Stimulated activated CD4-positive, alpha-beta T cell treated with anti-CD3 and anti-CD28 coated beads, Interleukin-12 subunit alpha, Interleukin-12 subunit beta, amount 100 ng/mL, for 24 hours (primary cell): Measurements from ENCODE around the gene PIGV.

ENCODE experiments used
- DNase-seq, 2 experiments: peaks; one replicate each; pipeline ENCODE4 v3.0.0-alpha.2; 2020; ENCODE audit warnings: low read depth in 2 of 2

Gene PIGV

DNA sequence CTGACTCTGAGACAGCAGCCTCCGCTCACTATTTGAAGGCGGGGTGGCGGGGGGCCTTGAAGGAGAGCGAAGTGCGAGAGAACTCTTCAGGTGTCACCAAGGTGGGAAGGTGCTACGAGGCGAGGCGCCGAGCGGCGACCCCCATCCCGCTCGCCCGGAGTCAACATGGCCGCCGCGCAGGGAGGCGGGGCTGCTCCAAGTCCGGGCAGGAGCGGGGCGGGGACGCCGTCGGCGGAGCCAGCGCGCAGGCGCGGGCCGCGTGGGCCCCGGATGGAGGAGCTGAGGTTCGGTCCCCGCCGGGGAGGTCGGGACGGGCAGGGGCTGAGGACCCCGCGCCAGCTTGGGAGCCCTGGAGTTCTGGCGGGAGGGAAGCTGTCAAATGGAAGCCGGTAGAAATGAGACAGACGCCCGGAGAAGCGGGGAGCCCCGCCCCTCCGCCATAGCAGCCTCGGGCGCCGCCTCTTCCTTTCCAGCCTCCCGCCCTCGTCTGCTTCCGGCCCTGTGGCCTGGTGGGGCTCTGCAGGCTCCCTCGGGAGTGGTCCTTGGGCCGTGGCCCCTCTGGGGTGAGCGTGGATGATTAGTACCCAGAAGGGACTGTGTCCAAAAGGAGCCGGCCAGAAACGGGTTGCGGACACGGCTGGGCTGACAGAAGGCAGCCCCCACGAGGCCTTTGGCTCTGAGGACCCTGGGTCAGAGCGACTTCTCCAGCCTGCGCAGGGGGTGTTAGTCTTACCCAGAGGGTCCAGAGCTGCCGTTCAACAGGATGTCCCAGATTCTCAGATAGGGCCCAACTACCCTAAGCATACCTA is at the start of gene PIGV:
Gene PIGV, plus strand, starts transcription at position 245 of the 809 bp plus-strand sequence. CDS start 2,866 bp downstream, outside the sequence.
- peak; percentile 80 to 81 for DNase-seq

DNA sequence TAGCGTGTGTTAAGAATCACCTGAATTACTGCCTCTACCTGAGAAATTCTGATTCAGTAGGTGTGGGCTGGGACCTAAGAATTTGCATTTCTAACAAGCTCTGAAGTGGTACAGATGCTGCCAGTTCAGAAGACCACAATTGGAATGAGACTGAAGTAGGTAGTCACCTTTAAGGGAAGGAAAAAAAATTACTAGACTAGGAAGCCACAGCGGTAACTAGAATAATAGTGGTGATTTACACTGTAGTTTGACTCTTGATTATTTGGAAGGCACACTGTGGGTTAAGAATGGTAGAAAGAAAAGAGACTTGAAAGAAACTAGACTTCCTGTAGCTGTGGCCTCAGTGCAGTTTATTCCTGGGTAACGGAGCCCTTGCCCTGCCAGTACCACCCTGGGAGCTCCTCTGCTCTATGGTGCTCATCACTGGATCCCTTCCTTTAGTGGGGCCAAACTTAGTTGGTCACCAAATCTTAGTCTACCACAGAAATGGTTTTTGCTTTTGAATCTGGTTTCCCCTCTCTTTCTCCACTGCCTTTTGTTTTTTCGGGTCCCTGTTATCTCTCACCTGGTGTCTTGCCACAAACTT is 48.3 kb upstream of the PIGV start:
- no peak for DNase-seq

DNA sequence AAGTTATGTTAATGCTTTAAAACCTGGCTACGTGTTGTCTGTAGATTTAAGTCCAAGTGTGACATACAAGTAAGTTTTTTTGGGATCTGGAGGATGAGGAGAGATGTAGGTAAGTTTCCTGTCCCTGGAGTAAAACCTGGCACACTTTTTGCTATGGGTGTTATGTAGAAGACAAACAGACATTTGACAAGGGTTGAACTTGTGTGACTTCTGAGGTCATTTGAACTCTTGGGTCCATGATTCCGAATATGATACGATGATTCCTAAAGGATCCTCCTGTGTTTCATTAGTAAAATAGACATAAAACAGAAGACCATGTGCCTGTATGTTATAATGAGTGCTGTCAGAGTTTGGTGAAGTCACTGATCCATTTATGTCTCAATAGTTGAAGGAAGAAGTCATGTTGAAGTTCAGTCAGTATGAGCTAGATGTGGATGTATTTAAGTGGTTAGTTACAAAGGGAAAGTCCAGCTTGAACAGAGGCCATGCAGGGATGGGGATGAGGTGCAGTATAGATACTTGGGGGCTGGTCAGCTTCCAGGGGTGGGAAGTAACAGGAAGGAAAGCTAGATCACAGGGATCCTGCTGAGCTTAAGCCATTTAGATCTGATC is 47.6 kb upstream of the PIGV start:
- DNase-seq: no peak

DNA sequence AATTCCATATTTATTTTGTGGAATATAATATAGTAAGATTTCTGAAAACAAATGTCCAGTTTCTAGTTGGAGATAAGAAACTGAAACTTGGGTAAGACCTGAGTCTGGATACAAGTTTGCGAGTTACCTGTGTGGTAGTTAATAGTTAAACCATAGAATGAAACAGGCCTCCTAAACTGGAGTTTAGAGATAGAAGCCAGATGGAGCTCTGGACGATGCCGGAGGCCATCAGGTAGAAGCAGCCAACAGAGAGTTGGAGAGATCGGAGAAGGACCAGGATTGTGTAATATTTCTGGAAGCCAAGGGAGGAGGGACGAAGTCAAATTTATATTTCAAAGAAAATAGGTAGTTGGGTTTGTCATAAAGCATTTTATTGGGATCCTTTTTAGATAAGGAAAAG is 46.8 kb upstream of the PIGV start:
- DNase-seq: no peak

DNA sequence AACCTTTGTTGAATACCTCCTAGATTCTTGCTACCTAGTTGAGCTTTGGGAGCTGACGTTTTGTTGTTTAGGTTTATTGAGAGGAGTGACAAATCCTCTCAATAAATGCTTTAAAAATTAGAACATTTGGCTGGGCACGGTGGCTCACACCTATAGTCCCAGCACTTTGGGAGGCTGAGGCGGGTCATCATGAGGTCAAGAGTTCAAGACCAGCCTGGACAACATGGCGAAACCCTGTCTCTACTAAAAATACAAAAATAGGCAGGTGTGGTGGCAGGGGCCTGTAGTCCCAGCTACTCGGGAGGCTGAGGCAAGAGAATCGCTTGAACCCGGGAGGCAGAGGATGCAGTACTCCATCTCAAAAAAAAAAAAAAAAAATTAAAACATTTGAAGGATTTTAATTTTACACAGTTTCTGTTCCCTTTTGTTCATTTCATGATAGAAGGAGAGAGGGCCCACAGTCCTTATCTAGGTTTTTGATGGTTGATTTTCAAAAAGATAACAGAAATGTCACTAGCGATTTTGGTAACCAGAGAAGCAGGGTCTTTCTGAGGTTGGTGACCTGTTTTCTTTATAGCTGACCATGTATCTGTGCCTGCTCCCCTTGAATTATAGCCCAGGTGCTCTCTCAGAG is 44.2 kb upstream of the PIGV start:
- no peak for DNase-seq

DNA sequence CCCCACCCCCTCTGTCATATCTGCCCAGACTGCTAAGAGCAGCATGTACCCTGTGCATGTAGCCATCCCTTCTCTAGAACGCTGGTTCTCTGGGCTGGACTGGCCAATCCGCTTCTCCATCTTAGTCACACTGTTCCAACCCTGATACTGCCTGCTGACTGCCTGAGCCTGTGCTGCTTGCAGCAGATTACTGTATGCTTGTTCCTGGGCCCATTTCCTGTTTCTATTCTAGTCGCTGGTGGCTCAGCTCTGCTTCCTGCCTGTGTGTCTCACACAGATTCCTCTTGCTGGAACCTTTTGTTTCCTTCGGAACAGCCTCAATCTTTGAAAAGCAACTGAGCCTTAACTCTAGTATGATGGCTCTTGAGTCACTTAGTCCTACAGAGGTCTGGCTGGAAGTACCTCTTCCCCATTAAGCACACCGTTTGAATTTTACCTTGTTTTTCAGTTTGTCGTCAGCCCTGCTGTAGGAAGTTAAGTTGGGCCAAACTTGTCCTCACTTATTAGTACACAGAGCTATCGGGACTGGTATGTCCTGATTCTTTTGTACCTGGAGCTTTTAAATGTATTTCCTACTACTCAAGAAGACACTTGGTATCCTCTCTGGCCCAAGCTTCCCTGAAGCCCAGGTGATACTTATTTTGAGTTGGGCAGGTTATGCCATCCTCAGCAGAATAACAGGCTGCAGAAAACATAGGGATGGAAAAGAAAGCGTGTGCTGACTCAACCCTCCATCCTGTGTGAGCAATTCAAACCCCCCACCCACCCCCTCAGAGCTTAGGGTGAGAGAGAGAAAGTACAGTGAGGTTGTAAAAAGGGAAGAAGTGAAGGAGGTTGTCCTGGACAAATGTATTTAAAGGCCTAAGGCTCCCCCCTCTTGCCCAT is 43.4 kb upstream of the PIGV start:
- peak; percentile 67 to 70 for DNase-seq

DNA sequence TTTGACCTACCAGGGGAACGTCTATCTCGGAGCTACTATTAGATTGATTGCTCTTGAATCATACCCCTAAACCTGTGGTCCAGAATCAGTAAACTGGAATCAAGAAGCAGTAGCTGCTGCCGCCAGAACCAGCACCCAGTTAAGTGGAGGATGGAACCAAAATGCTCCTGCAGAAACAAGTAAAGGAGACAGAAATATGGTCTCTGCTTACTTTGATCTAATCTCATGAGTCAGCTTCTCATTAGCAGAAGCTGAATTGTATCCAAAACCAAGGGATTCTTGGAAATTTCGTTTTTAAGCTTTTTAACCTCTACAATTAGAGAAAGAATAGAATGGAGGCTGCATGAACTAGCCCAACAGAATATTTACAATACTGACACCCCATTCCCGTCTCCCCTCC is 42.6 kb upstream of the PIGV start:
- DNase-seq: no peak

DNA sequence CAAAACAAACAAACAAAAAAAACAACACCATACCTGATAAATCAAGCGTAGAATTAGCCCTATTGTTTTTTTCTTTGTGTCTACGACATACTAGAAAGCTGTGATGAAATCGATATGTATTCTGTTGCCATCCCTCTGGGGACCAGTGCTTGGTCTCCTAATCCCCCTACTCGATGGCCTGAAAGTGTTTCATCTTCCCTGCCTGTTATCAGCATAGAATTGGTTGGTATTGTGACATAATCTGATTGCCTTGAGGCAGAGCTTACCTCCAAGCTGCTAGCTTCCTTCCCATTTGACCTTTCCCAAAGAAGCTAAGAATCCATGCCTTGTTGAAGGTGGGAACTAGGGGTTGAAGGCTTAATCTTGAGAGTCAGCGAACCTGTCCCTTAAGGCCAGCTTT is 40.7 kb upstream of the PIGV start:
- DNase-seq: no peak

DNA sequence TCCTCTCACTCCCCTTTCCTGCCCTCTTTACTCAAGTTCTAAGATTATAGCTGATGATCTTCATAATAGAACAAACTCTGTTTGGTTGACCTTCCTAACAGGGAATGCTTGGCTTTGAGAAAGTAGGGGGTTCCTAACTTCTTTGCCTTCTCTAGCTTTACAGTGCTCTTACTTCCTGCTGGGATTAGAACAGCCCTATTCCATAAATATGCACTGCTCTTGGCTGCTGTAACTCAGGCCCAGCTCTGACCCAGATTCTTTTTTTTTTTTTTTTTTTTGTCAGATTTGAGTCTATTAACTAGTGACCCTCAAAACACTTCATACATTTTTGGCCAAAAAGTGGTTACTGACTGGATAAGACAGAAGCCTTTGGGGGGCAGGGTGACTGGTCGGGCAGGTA is 39.4 kb upstream of the PIGV start:
- no peak for DNase-seq

DNA sequence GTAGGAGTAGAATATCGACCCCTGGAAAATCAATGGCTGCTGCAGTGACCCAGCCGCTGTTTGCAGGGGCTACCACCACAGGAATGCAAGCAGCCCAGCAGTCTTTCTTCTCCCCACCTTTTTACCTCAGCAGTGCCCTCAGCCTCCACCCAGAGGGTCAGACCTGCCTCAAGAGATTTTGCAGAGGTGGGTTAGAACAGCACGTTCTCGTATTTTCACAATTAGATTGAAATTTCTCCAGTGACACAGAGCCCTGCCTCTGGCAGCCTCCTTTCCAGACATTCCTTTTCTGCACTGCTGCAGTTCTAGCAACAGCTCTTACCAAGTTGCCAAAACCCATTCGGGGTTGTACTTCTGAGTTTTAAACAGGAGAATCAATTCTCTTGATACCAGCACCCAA is 38.3 kb upstream of the PIGV start:
- no peak for DNase-seq

DNA sequence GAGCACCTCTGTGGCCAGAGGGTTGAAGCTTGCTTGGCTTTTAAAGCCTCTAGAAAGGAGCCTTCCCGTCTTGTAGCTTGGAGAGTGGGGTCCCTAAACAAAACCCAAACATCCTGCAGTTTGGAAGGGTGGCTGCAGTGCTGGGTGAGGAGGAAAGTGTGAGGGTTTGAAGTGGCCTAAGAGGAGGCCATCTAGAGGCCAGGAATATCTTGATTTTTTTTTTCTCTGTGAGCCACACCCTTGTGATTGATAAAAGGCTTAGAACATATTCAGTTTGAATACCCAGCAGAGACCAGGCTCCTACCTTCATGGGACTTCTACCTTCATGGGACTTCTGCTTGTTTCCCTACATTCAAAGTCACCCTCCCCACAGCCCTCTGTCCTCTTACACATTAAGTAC is 37.3 kb upstream of the PIGV start:
- DNase-seq: no peak

DNA sequence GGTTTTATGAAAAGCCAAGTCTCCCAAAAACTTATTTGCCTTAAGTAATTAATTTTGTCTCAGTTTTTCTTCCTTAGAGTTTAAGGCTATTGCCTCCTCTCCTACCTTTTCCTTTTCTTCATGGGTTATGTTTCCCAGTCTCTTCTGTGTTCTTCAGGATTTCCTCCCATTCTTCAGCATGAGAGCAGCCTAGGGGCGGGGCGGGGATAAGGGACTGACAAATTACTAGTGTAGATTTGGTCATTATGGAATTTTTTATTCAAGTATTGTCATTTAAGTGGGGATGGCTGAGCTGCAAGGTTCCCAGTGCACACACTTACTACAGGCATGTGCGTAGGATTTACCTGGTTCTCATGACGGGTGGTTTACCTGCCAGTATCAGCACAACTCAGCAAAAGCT is 35.2 kb upstream of the PIGV start:
- no peak for DNase-seq

DNA sequence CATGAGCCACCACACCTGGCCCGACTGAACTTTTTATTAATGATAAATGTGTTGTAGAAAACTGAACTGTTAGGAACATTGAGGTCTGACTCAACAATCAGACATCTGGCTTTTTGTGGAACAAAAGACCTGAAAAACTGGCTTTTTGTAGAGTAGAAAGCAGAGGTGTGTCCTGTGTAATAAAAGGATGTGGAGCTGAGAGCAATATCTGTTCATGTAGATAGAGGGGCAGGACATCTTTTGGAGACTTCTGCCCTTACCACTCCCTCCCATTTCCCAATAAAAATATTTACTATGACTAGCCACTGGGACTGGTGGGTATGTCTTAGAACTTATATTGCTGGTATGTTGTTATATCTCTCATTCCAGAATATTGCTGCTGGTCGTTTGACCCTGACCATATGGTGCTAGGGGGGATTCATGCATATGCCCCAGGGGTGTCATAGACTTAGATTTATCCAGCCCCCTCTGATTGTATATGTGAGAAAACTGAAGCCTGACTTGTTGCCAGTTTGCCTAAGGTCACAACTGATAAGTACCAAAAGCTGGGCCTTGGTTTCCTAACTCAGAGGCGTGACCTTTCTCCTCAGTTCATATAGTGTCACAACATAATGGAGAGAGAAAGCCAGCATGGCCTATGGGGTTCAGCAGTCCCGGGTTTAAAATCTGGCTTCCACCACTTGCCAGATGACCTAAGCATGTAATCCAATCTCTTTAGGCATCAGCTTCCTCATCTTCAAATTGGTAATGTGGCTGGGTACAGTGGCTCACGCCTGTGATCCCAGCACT is 33.5 kb upstream of the PIGV start:
- no peak for DNase-seq

DNA sequence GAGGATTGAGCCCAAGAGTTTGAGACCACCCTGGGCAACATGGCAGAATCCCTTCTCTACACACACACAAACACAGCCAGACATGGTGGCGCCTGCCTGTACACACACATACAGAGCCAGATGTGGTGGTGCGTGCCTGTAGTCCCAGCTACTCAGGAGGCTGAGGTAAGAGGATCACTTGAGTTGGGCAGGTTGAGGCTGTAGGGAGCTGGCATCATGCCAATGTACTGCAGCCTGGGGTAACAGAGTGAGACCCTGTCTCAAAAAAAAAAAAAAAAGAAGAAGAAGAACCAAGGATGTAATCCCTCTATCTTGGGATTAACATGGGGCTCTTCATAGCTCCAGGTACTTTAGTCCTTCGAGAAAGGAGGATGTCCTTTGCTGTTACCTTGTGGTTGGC is 29.4 kb upstream of the PIGV start:
- no peak for DNase-seq

DNA sequence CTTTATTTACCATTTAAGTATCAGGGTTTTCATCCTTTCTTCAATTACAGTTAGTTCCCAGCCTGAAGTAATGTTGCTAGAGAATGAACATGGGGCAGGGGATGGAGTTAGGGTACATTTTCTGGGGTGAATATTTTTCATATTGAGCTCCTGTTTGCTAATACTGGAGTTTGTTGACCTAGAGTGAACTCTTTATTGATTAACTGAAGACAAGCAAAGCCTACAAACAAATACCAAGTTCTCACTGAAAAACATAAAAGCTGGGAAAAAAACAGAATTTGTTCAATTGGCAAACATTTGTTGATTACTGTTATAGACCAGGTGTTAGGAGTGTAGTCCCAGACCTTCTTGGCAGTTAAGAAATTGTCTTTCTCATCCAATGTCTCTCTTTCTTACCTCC is 28.2 kb upstream of the PIGV start:
- no peak for DNase-seq

DNA sequence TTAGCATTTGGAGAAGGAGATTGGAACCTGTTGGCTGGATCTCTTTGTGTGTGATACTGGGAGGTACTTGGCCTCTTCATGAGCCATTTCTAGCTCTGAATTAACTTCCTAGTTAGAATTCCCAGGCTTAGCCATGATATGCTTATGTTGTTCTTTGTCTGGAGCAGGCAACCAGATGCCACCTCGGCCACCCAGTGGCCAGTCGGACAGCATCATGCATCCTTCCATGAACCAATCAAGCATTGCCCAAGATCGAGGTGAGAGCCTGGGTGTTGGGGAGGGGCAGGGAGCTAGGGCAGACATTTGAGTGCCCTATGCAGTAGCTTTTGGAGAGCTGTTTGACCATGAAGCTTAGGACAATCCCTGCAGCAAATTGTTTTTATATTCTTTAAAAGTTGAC is 26.5 kb upstream of the PIGV start:
- DNase-seq: no peak

DNA sequence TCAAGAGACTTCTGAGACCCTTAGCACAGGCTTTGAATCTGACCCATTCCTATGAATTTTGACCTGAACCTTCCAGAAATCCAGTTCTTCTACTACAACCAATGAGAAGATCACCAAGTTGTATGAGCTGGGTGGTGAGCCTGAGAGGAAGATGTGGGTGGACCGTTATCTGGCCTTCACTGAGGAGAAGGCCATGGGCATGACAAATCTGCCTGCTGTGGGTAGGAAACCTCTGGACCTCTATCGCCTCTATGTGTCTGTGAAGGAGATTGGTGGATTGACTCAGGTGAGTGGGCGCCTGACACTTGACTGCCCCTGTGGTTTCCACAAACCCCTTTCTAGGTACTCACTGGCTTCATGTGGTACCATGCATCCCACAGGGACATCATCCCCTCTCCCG is 20.0 kb upstream of the PIGV start:
- DNase-seq: no peak

DNA sequence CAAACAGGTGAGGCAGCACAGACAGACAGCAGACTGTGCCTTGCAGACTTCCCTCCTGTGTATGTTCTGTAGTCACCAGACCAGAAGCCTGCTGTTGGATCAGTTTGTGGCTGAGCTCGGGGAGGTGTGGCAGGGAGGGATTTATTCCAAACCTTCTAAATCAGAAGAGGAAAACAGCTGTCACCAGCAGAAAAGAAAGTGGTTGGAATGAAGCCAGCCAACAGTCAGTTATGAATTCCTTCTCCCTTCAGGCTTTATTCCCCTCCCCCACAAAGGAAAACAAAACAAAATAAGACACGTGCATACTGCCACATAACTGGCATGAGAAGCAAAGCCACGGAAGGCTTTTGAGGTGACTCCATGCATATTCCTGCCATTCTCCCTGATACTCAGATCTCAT is 19.0 kb upstream of the PIGV start:
- DNase-seq: no peak

DNA sequence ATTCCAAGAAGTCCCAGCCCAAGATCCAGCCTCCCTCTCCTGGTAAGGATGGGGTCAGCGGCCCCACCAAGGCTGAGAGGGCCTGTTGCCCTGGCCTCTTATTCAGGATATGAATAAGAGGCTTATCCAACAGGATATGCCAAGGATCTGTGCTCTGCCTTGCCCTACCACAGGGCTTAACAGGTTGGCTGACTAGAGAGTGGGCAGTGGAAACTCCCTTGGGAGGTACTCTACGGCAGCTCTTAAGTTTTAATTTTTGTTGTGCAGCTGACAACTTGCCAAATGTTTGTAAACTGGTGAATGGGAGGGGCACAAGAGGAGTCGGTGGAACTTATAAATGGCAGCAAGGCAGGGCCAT is 16.5 kb upstream of the PIGV start:
- DNase-seq: no peak

DNA sequence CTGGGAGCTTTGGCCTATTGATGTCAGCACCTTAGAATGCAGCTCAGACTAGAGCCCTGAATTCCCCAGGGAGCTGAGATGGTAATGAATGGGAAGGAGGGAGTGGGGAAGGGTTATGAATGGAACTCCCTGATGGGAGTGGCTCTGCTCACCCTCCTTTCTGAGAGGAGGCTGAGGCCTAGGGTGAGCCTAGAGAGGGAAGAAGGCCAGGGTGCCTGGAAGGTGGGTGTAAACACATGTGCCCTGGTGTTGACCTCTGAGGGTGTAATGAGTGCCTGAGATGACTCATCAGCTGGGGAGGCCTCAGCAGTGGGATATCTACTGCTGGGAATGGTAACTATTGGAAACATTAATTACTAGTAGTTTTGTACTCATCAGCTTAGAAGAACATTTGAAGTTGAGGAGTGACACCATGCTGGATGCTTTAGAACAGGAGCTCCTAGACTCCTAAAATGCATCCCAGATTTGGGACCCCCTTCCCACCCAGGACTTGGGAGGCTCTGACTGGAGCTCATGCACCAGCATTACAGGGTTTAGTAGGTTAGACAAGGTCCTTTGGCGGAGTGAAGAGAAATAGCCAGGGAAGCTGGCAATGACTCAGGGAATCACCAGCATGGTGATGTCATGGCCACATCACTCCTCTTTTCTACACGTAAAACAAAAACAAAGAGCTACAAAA is 16.0 kb upstream of the PIGV start:
- DNase-seq: no peak

DNA sequence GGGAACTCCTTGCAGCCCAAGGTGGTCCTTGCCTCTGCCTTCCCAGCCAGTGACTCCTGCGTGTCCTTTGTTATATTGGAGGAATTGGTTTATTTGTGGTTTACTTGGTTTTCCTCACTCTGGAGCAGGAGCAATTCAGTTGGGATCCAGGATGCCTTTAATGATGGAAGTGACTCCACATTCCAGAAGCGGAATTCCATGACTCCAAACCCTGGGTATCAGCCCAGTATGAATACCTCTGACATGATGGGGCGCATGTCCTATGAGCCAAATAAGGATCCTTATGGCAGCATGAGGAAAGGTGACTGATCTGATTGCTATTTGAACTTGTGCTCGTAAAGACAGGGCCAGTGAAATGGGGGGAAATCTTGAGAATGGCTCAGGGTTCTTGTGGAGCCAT is 15.1 kb upstream of the PIGV start:
- no peak for DNase-seq
